Measurements from ENCODE around the gene ZNF154.

DNA sequence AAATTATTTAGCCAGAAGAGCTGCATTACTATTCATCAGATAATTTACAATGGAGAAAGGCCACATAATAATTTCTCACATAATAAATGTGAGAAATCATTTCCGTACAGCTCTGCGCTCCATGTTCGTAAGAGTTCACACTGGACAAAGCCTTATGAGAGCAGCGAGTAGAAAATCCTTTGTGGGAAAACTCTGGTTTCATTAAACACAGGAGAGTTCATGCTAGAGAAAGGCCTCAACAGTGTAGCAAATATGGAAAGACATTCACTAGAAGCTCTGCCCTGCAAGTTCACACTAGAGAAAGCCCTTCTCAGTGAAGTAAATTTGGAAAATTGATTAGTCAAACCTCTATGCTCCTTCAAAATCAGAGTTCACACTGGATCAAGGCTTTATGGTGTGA lies 46.0 kb upstream of the ZNF154 start:
- TF ChIP-seq, protein P1, sequence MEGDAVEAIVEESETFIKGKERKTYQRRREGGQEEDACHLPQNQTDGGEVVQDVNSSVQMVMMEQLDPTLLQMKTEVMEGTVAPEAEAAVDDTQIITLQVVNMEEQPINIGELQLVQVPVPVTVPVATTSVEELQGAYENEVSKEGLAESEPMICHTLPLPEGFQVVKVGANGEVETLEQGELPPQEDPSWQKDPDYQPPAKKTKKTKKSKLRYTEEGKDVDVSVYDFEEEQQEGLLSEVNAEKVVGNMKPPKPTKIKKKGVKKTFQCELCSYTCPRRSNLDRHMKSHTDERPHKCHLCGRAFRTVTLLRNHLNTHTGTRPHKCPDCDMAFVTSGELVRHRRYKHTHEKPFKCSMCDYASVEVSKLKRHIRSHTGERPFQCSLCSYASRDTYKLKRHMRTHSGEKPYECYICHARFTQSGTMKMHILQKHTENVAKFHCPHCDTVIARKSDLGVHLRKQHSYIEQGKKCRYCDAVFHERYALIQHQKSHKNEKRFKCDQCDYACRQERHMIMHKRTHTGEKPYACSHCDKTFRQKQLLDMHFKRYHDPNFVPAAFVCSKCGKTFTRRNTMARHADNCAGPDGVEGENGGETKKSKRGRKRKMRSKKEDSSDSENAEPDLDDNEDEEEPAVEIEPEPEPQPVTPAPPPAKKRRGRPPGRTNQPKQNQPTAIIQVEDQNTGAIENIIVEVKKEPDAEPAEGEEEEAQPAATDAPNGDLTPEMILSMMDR (IDR thresholded peaks at IDR 0.05) = no peak
- no peak for TF ChIP-seq POLR2A (IDR thresholded peaks at IDR 0.05)

Measured in upper lobe of left lung (tissue), 4 donors.